ENCODE results near the gene PLAGL2.
"Not testable (repeated sequence)": the region's sequence is repeated elsewhere in the genome, so short reads cannot be mapped to it uniquely, and the experiment has no call there.

The PLAGL2 gene

GRCh38 chr20:32183947-32184635 lies 23.5 kb downstream of the PLAGL2 start:
- no peak for DNase-seq (ENCODE audit: low spot score)

GRCh38 chr20:32181606-32182005 lies 25.9 kb downstream of the PLAGL2 start:
- no peak for DNase-seq (ENCODE audit: low spot score)

GRCh38 chr20:32179934-32180333 lies 27.6 kb downstream of the PLAGL2 start:
- DNase-seq (ENCODE audit: low spot score) = no peak

- DNase-seq (ENCODE audit: low spot score) = no peak
Observed at GRCh38 chr20:32179515-32179914, 28.0 kb downstream of the PLAGL2 start.

- DNase-seq (ENCODE audit: low spot score) = not testable (repeated sequence)
Observed at GRCh38 chr20:32177696-32178095, 29.8 kb downstream of the PLAGL2 start.

GRCh38 chr20:32168184-32168910 lies 39.2 kb downstream of the PLAGL2 start:
- no peak for DNase-seq (ENCODE audit: low spot score)

GRCh38 chr20:32167552-32167951 lies 40.0 kb downstream of the PLAGL2 start:
- DNase-seq (ENCODE audit: low spot score) = no peak

- DNase-seq (ENCODE audit: low spot score) = no peak
Observed at GRCh38 chr20:32165836-32166545, 41.6 kb downstream of the PLAGL2 start.

GRCh38 chr20:32164984-32165735 lies 42.4 kb downstream of the PLAGL2 start:
- no peak for DNase-seq (ENCODE audit: low spot score)

GRCh38 chr20:32163951-32164350 lies 43.6 kb downstream of the PLAGL2 start:
- DNase-seq (ENCODE audit: low spot score) = no peak

GRCh38 chr20:32162351-32162750 lies 45.2 kb downstream of the PLAGL2 start:
- DNase-seq (ENCODE audit: low spot score) = no peak

GRCh38 chr20:32160341-32160740 lies 47.2 kb downstream of the PLAGL2 start:
- no peak for DNase-seq (ENCODE audit: low spot score)

- no peak for DNase-seq (ENCODE audit: low spot score)
Observed at GRCh38 chr20:32159766-32160221, 47.7 kb downstream of the PLAGL2 start.

- DNase-seq (ENCODE audit: low spot score) = no peak
Observed at GRCh38 chr20:32158943-32159660, 48.4 kb downstream of the PLAGL2 start.

GRCh38 chr20:32158351-32158750 lies 49.2 kb downstream of the PLAGL2 start:
- no peak for DNase-seq (ENCODE audit: low spot score)

- DNase-seq (ENCODE audit: low spot score) = no peak
Observed at GRCh38 chr20:32157611-32158010, 49.9 kb downstream of the PLAGL2 start.

- peak; percentile 36 for DNase-seq (ENCODE audit: low spot score)
Observed at GRCh38 chr20:32155017-32155981, 52.2 kb downstream of the PLAGL2 start.

- no peak for DNase-seq (ENCODE audit: low spot score)
Observed at GRCh38 chr20:32153771-32154170, 53.8 kb downstream of the PLAGL2 start.

GRCh38 chr20:32153156-32153665 lies 54.3 kb downstream of the PLAGL2 start:
- no peak for DNase-seq (ENCODE audit: low spot score)

All from cerebellar cortex (tissue), 1 donor.